Mesenchymal stem cell (in vitro differentiated cells and primary cell): ENCODE results near the gene SRMS.

Experiments
- DNase-seq: peaks from one replicate; pipeline ENCODE4 v3.0.0-alpha.2; 2013
- H2AFZ ChIP-seq: one replicate; pipeline ENCODE4 v1.6.1; 2013; ENCODE audit warnings: low read depth, mild to moderate bottlenecking, control low read depth, inconsistent platforms, low read length, moderate library complexity
- H2AK5ac ChIP-seq: 2 replicates; pipeline ENCODE4 v1.6.1; 2013; ENCODE audit warnings: low read length, moderate library complexity, mild to moderate bottlenecking, inconsistent platforms; ENCODE audit not compliant: severe bottlenecking
- H2BK120ac ChIP-seq: one replicate; pipeline ENCODE4 v1.6.1; 2013; ENCODE audit warnings: low read depth, mild to moderate bottlenecking, inconsistent platforms, low read length, moderate library complexity
- H2BK12ac ChIP-seq, 2 experiments: one replicate each; pipeline ENCODE4 v1.6.1; 2013; ENCODE audit warnings: inconsistent platforms in 2 of 2, low read length in 2 of 2, mild to moderate bottlenecking in 2 of 2, moderate library complexity in 2 of 2, control low read depth in 1 of 2
- H2BK15ac ChIP-seq: one replicate; pipeline ENCODE4 v1.6.1; 2013; ENCODE audit warnings: mild to moderate bottlenecking, low read depth, inconsistent platforms; ENCODE audit not compliant: poor library complexity, severe bottlenecking
- H2BK5ac ChIP-seq: 2 replicates; pipeline ENCODE4 v1.6.1; 2013; ENCODE audit warnings: low read depth, mild to moderate bottlenecking, low read length, control low read depth, inconsistent platforms; ENCODE audit not compliant: poor library complexity, severe bottlenecking
- H3K14ac ChIP-seq, 2 experiments: one replicate each; pipeline ENCODE4 v1.6.1; 2013; ENCODE audit warnings: inconsistent platforms in 2 of 2, low read length in 2 of 2, control low read depth in 1 of 2, mild to moderate bottlenecking in 1 of 2, moderate library complexity in 1 of 2
- H3K18ac ChIP-seq, 2 experiments: one replicate each; pipeline ENCODE4 v1.6.1; 2013; ENCODE audit warnings: inconsistent platforms in 2 of 2, low read length in 2 of 2, control low read depth in 1 of 2, low read depth in 1 of 2, mild to moderate bottlenecking in 1 of 2
- H3K23ac ChIP-seq, 2 experiments: one replicate each; pipeline ENCODE4 v1.6.1; 2013; ENCODE audit warnings: inconsistent platforms in 2 of 2, low read length in 2 of 2, mild to moderate bottlenecking in 2 of 2, moderate library complexity in 2 of 2, control low read depth in 1 of 2
- H3K27ac ChIP-seq: 2 replicates; pipeline ENCODE4 v1.5.1; 2013; ENCODE audit warnings: mild to moderate bottlenecking, moderate library complexity, low read length, control low read depth, inconsistent platforms; ENCODE audit not compliant: poor library complexity, severe bottlenecking
- H3K27me3 ChIP-seq, 2 experiments: 2 replicates each; pipeline versions ENCODE4 v1.6.1 to v1.7.0; 2013; ENCODE audit warnings: low read length in 2 of 2, mild to moderate bottlenecking in 2 of 2, moderate library complexity in 2 of 2, control low read depth in 1 of 2, inconsistent platforms in 1 of 2; ENCODE audit not compliant: control insufficient read depth in 1 of 2, insufficient read depth in 1 of 2
- H3K36me3 ChIP-seq, 2 experiments: 2 replicates each; pipeline versions ENCODE4 v1.6.1 to v1.7.0; 2013; ENCODE audit warnings: low read length in 2 of 2, control low read depth in 1 of 2, inconsistent platforms in 1 of 2, low read depth in 1 of 2, mild to moderate bottlenecking in 1 of 2; ENCODE audit not compliant: insufficient read depth in 2 of 2, control insufficient read depth in 1 of 2
- H3K4ac ChIP-seq, 2 experiments: one replicate each; pipeline ENCODE4 v1.6.1; 2013; ENCODE audit warnings: inconsistent platforms in 2 of 2, low read length in 2 of 2, mild to moderate bottlenecking in 2 of 2, moderate library complexity in 2 of 2, control low read depth in 1 of 2, low read depth in 1 of 2
- H3K4me1 ChIP-seq: 2 replicates; pipeline ENCODE4 v1.6.1; 2013; ENCODE audit warnings: low read depth, low read length, control low read depth; ENCODE audit not compliant: control insufficient read depth, insufficient read depth
- H3K4me2 ChIP-seq: 2 replicates; pipeline ENCODE4 v1.6.1; 2013; ENCODE audit warnings: low read length, mild to moderate bottlenecking, inconsistent platforms; ENCODE audit not compliant: poor library complexity, severe bottlenecking
- H3K4me3 ChIP-seq, 2 experiments: 2 replicates each; pipeline versions ENCODE4 v1.5.1 to v1.7.0; 2013; ENCODE audit warnings: low read length in 2 of 2, mild to moderate bottlenecking in 2 of 2, control low read depth in 1 of 2, low read depth in 1 of 2; ENCODE audit not compliant: insufficient read depth in 1 of 2
- H3K79me1 ChIP-seq: replicated peaks from 2 replicates; pipeline ENCODE4 v1.6.1; 2013; ENCODE audit warnings: mild to moderate bottlenecking, control low read depth, low read length, inconsistent platforms; ENCODE audit not compliant: poor library complexity, severe bottlenecking
- H3K9ac ChIP-seq: 2 replicates; pipeline ENCODE4 v1.7.0; 2013; ENCODE audit warnings: mild to moderate bottlenecking, low read length, moderate library complexity
- H3K9me3 ChIP-seq: 2 replicates; pipeline ENCODE4 v1.7.0; 2013; ENCODE audit warnings: mild to moderate bottlenecking, low read length; ENCODE audit not compliant: control insufficient read depth
- H4K8ac ChIP-seq: one replicate; pipeline ENCODE4 v1.6.1; 2013; ENCODE audit warnings: inconsistent platforms, mild to moderate bottlenecking, low read length, moderate library complexity
- H4K91ac ChIP-seq: one replicate; pipeline ENCODE4 v1.6.1; 2013; ENCODE audit warnings: mild to moderate bottlenecking, low read length, inconsistent platforms
- WGBS: methylation state at CpG from one replicate; pipeline ENCODE4 v1.1.7; 2013; ENCODE audit warnings: mixed read lengths; 5-methylcytosine and 5-hydroxymethylcytosine counted together

SRMS gene

GRCh38 chr20:63553251-63553932 is 5.8 kb upstream of the SRMS start:
- Histone ChIP-seq H4K91ac (no peak overlapping the region), H2BK120ac (peak overlapping the region; percentile 62), H2BK5ac (no peak overlapping the region), H2AFZ (no peak overlapping the region), H3K14ac (no peak overlapping the region), H3K27ac (no peak overlapping the region), H3K4me1 (peaks cover 24% of the 10 kb centered on the region), H3K27me3 (peaks cover 5 to 32% of the 10 kb centered on the region in 2 experiments), H2BK15ac (peak overlapping the region; percentile 91), H3K79me1 (no peaks in the 10 kb centered on the region), H4K8ac (peak overlapping the region; percentile 84), H3K4me3 (peak overlapping the region; percentile 64 to 74), H3K4me2 (peak overlapping the region; percentile 88), H2AK5ac (no peak overlapping the region), H3K23ac (peak overlapping the region in 1 of 2 experiments; percentile 87), H3K4ac (peak overlapping the region in 1 of 2 experiments; percentile 63), H3K18ac (peak overlapping the region; percentile 75 to 90), H3K36me3 (peaks cover under 1 to 11% of the 10 kb centered on the region in 2 experiments), H3K9me3 (no peaks in the 10 kb centered on the region), H2BK12ac (peak overlapping the region in 1 of 2 experiments; percentile 15), H3K9ac (peak overlapping the region; percentile 48)
- peak; percentile 89 for DNase-seq
- WGBS: 2% methylated on average over 37 of the region's 37 CpGs

- Histone ChIP-seq H2AFZ (no peak overlapping the region), H3K4me1 (peaks cover 27% of the 10 kb centered on the region), H2BK12ac (no peak overlapping the region), H3K14ac (no peak overlapping the region), H3K18ac (peak overlapping the region in 1 of 2 experiments; percentile 14), H3K9me3 (no peaks in the 10 kb centered on the region), H2BK5ac (no peak overlapping the region), H3K23ac (no peak overlapping the region), H3K4me2 (no peak overlapping the region), H3K27ac (no peak overlapping the region), H4K91ac (no peak overlapping the region), H2BK15ac (peak overlapping the region; percentile 74), H3K36me3 (peaks cover 0 to 10% of the 10 kb centered on the region in 2 experiments), H3K4me3 (no peak overlapping the region), H3K79me1 (no peaks in the 10 kb centered on the region), H3K27me3 (peaks cover 11 to 40% of the 10 kb centered on the region in 2 experiments), H3K4ac (no peak overlapping the region), H4K8ac (peak overlapping the region; percentile 19), H2AK5ac (no peak overlapping the region), H3K9ac (no peak overlapping the region), H2BK120ac (no peak overlapping the region)
- WGBS: 46% methylated on average over 11 of the region's 15 CpGs
- no peak for DNase-seq
Observed at GRCh38 chr20:63552481-63553249, 5.1 kb upstream of the SRMS start.

GRCh38 chr20:63551068-63551467 is 3.5 kb upstream of the SRMS start:
- Histone ChIP-seq H2BK12ac (no peak overlapping the region), H3K27ac (no peak overlapping the region), H3K4ac (no peak overlapping the region), H4K8ac (no peak overlapping the region), H2AK5ac (no peak overlapping the region), H3K18ac (no peak overlapping the region), H3K27me3 (peaks cover 11 to 53% of the 10 kb centered on the region in 2 experiments), H4K91ac (no peak overlapping the region), H3K4me3 (no peak overlapping the region), H3K4me2 (no peak overlapping the region), H2BK5ac (no peak overlapping the region), H3K9me3 (no peaks in the 10 kb centered on the region), H3K23ac (no peak overlapping the region), H2BK15ac (no peak overlapping the region), H3K14ac (no peak overlapping the region), H3K4me1 (peaks cover 39% of the 10 kb centered on the region), H3K79me1 (no peaks in the 10 kb centered on the region), H3K9ac (no peak overlapping the region), H2BK120ac (no peak overlapping the region), H3K36me3 (peaks cover 0 to 7% of the 10 kb centered on the region in 2 experiments), H2AFZ (no peak overlapping the region)
- 42% methylated on average over 9 of the region's 9 CpGs for WGBS
- DNase-seq: peak; percentile 45

GRCh38 chr20:63549679-63550282 is 2.2 kb upstream of the SRMS start:
- peaks cover 11 to 66% of the 10 kb centered on the region in 2 experiments for H3K27me3 ChIP-seq

More at GRCh38 chr20:63549679-63550282, 2.2 kb upstream of the SRMS start:
- no peak overlapping the region for H4K91ac ChIP-seq
- no peak overlapping the region for H3K23ac ChIP-seq
- no peak overlapping the region for H3K9ac ChIP-seq
- H2AK5ac ChIP-seq: no peak overlapping the region
- 90% methylated on average over 11 of the region's 18 CpGs for WGBS
- H4K8ac ChIP-seq: no peak overlapping the region
- no peak for DNase-seq
- H3K18ac ChIP-seq: no peak overlapping the region
- no peak overlapping the region for H3K4me2 ChIP-seq
- no peak overlapping the region for H2BK5ac ChIP-seq
- no peak overlapping the region for H3K14ac ChIP-seq
- H2BK120ac ChIP-seq: no peak overlapping the region
- H3K27ac ChIP-seq: no peak overlapping the region
- H3K4me3 ChIP-seq: no peak overlapping the region
- H3K9me3 ChIP-seq: no peaks in the 10 kb centered on the region
- H2BK15ac ChIP-seq: no peak overlapping the region
- H3K79me1 ChIP-seq: no peaks in the 10 kb centered on the region
- H3K4ac ChIP-seq: no peak overlapping the region
- peaks cover 34% of the 10 kb centered on the region for H3K4me1 ChIP-seq
- H2AFZ ChIP-seq: no peak overlapping the region
- no peak overlapping the region for H2BK12ac ChIP-seq
- H3K36me3 ChIP-seq: no peaks in the 10 kb centered on the region
